ENCODE measurements around the gene DPH2. TPM values are rescaled to one million over a fixed set of nuclear protein-coding genes. Genes with fewer than 3 reads are reported as not detected.

The DPH2 gene
- total and polyA plus RNA-seq, 9 donors: 7.2 to 27.0 (median 15.5) TPM

- Histone ChIP-seq H3K4me3 (no peak overlapping the region), H3K36me3 (no peaks in the 10 kb centered on the region), H3K27me3 (no peaks in the 10 kb centered on the region), H3K9me3 (no peaks in the 10 kb centered on the region), H3K4me1 (ENCODE audit: insufficient read depth) (peaks cover 4% of the 10 kb centered on the region), H3K27ac (no peak overlapping the region)
- 93 to 97% (median 96%) methylated on average over 10 of the region's 10 CpGs for WGBS, 3 donors
- TF ChIP-seq, protein P1, sequence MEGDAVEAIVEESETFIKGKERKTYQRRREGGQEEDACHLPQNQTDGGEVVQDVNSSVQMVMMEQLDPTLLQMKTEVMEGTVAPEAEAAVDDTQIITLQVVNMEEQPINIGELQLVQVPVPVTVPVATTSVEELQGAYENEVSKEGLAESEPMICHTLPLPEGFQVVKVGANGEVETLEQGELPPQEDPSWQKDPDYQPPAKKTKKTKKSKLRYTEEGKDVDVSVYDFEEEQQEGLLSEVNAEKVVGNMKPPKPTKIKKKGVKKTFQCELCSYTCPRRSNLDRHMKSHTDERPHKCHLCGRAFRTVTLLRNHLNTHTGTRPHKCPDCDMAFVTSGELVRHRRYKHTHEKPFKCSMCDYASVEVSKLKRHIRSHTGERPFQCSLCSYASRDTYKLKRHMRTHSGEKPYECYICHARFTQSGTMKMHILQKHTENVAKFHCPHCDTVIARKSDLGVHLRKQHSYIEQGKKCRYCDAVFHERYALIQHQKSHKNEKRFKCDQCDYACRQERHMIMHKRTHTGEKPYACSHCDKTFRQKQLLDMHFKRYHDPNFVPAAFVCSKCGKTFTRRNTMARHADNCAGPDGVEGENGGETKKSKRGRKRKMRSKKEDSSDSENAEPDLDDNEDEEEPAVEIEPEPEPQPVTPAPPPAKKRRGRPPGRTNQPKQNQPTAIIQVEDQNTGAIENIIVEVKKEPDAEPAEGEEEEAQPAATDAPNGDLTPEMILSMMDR (IDR thresholded peaks at IDR 0.05): no peak
- intact Hi-C loops (cut with DNase I): loop anchor here (5.0 to 10.0 kb wide), 4 partner anchors 163 to 706 kb away; partner anchors contain the start of gene PTPRF (in 1 of the 4)
- no peak for DNase-seq
These were observed 39.5 kb upstream of the DPH2 start for GRCh38 chr1:43930168-43930948.

GRCh38 chr1:43930949-43931275 lies 38.9 kb upstream of the DPH2 start:
- Histone ChIP-seq H3K36me3 (no peaks in the 10 kb centered on the region), H3K9me3 (no peaks in the 10 kb centered on the region), H3K27me3 (no peaks in the 10 kb centered on the region), H3K4me3 (no peak overlapping the region), H3K27ac (no peak overlapping the region), H3K4me1 (ENCODE audit: insufficient read depth) (peaks cover 4% of the 10 kb centered on the region)
- no peak for TF ChIP-seq POLR2A (IDR thresholded peaks at IDR 0.05)
- TF ChIP-seq, protein P1 (IDR thresholded peaks at IDR 0.05): no peak
- no peak for DNase-seq
- intact Hi-C loops (cut with DNase I): loop anchor here (5.0 to 10.0 kb wide), 4 partner anchors 164 to 706 kb away; partner anchors contain the start of gene PTPRF (in 1 of the 4)
- WGBS, 3 donors: 71 to 79% (median 76%) methylated on average over 4 of the region's 4 CpGs

GRCh38 chr1:43931711-43932660 lies 37.8 kb upstream of the DPH2 start:
- peaks cover 4% of the 10 kb centered on the region for H3K4me1 ChIP-seq (ENCODE audit: insufficient read depth)
- no peak overlapping the region for H3K27ac ChIP-seq
- intact Hi-C loops (cut with DNase I): loop anchor here (5.0 to 10.0 kb wide), 4 partner anchors 165 to 707 kb away; partner anchors contain the start of gene PTPRF (in 1 of the 4)
- no peak overlapping the region for H3K4me3 ChIP-seq
- H3K27me3 ChIP-seq: no peaks in the 10 kb centered on the region
- 89 to 91% (median 89%) methylated on average over 13 of the region's 13 CpGs for WGBS, 3 donors
- H3K36me3 ChIP-seq: no peaks in the 10 kb centered on the region
- no peak for DNase-seq
- no peaks in the 10 kb centered on the region for H3K9me3 ChIP-seq
- TF ChIP-seq POLR2A (IDR thresholded peaks at IDR 0.05) (no peak), EP300 (IDR thresholded peaks at IDR 0.05) (no peak)
- TF ChIP-seq, protein P1 (IDR thresholded peaks at IDR 0.05): no peak

- H3K9me3 ChIP-seq: no peaks in the 10 kb centered on the region
- H3K36me3 ChIP-seq: no peaks in the 10 kb centered on the region
- no peaks in the 10 kb centered on the region for H3K27me3 ChIP-seq
- H3K4me1 ChIP-seq (ENCODE audit: insufficient read depth): peaks cover 4% of the 10 kb centered on the region
- no peak overlapping the region for H3K27ac ChIP-seq
- 21 to 27% (median 24%) methylated on average over 8 of the region's 8 CpGs for WGBS, 3 donors
- H3K4me3 ChIP-seq: no peak overlapping the region
- TF ChIP-seq POLR2A (IDR thresholded peaks at IDR 0.05) (no peak), EP300 (IDR thresholded peaks at IDR 0.05) (no peak)
- TF ChIP-seq, protein P1 (IDR thresholded peaks at IDR 0.05): no peak
- intact Hi-C loops (cut with DNase I): loop anchor here (1.0 to 10.0 kb wide), 5 partner anchors 166 to 708 kb away; partner anchors contain the start of gene PTPRF (in 1 of the 4)
- DNase-seq: no peak
These were observed 36.9 kb upstream of the DPH2 start for GRCh38 chr1:43932786-43933385.
